ENCODE measurements around the gene ATP5IF1. TPM values are rescaled to one million over a fixed set of nuclear protein-coding genes. Genes with fewer than 3 reads are reported as not detected.
A peak's percentile ranks its signal among the peaks of the same experiment; 100 is the strongest.

Gene ATP5IF1
- total RNA-seq, 1 experiment from 2014 or later: 214 TPM

GRCh38 chr1:28264897-28265296 lies 29.0 kb downstream of the ATP5IF1 start:
- intact Hi-C loops (cut with micrococcal nuclease): no loop called here
- Mint-ChIP-seq H3K27me3 (ENCODE audit: insufficient read depth, unreplicated experiment) (no peaks in the 10 kb centered on the region), H3K4me1 (ENCODE audit: insufficient read depth, unreplicated experiment) (peaks cover 50% of the 10 kb centered on the region), H3K4me3 (ENCODE audit: unreplicated experiment) (peak overlapping the region; percentile 19), H3K27ac (ENCODE audit: low read depth, unreplicated experiment) (no peak overlapping the region), H3K9me3 (ENCODE audit: unreplicated experiment) (no peaks in the 10 kb centered on the region), H3K36me3 (ENCODE audit: insufficient read depth, unreplicated experiment) (peaks cover 33% of the 10 kb centered on the region)
- DNase-seq (ENCODE audit: unreplicated experiment): no peak
- CTCF ChIA-PET: interaction anchor here (1.0 to 3.8 kb wide), 2 partner anchors 16 to 26 kb away, joined by 3 to 19 read pairs; no protein-coding TSS in a partner anchor
- no TSS peak for BruUV-seq (replicated peaks)
- POLR2A ChIA-PET: interaction anchor here (1.1 to 9.7 kb wide), 2 partner anchors 18 to 29 kb away, joined by 5 to 362 read pairs; partner anchors contain the start of gene ATP5IF1
- no peak for TF ChIP-seq CTCF (IDR thresholded peaks at IDR 0.05; ENCODE audit: unreplicated experiment)

- Mint-ChIP-seq H3K4me3 (ENCODE audit: unreplicated experiment) (no peak overlapping the region), H3K4me1 (ENCODE audit: insufficient read depth, unreplicated experiment) (peaks cover 50% of the 10 kb centered on the region), H3K27me3 (ENCODE audit: insufficient read depth, unreplicated experiment) (no peaks in the 10 kb centered on the region), H3K27ac (ENCODE audit: low read depth, unreplicated experiment) (no peak overlapping the region), H3K36me3 (ENCODE audit: insufficient read depth, unreplicated experiment) (peaks cover 40% of the 10 kb centered on the region), H3K9me3 (ENCODE audit: unreplicated experiment) (no peaks in the 10 kb centered on the region)
- no peak for TF ChIP-seq CTCF (IDR thresholded peaks at IDR 0.05; ENCODE audit: unreplicated experiment)
- intact Hi-C loops (cut with micrococcal nuclease): no loop called here
- no peak for DNase-seq (ENCODE audit: unreplicated experiment)
- POLR2A ChIA-PET: interaction anchor here (0.6 to 1.4 kb wide), 2 partner anchors 17 to 119 kb away, joined by 3 to 10 read pairs; no protein-coding TSS in a partner anchor
- CTCF ChIA-PET: interaction anchor here (0.6 to 3.8 kb wide), 3 partner anchors 17 to 151 kb away, joined by 3 to 19 read pairs (median 5); no protein-coding TSS in a partner anchor
- BruUV-seq (replicated peaks): no TSS peak
Measured at GRCh38 chr1:28265577-28265976, 29.7 kb downstream of the ATP5IF1 start.

- Mint-ChIP-seq H3K4me1 (ENCODE audit: insufficient read depth, unreplicated experiment) (peaks cover 43% of the 10 kb centered on the region), H3K4me3 (ENCODE audit: unreplicated experiment) (no peak overlapping the region), H3K36me3 (ENCODE audit: insufficient read depth, unreplicated experiment) (peaks cover 48% of the 10 kb centered on the region), H3K27ac (ENCODE audit: low read depth, unreplicated experiment) (no peak overlapping the region), H3K9me3 (ENCODE audit: unreplicated experiment) (no peaks in the 10 kb centered on the region), H3K27me3 (ENCODE audit: insufficient read depth, unreplicated experiment) (no peaks in the 10 kb centered on the region)
- CTCF ChIA-PET: interaction anchor here (0.5 to 3.8 kb wide), 3 partner anchors 18 to 335 kb away, joined by 3 to 19 read pairs (median 3); no protein-coding TSS in a partner anchor
- TF ChIP-seq CTCF (IDR thresholded peaks at IDR 0.05; ENCODE audit: unreplicated experiment): no peak
- intact Hi-C loops (cut with micrococcal nuclease): no loop called here
- DNase-seq (ENCODE audit: unreplicated experiment): no peak
- POLR2A ChIA-PET: interaction anchor here (0.7 to 1.4 kb wide), 4 partner anchors 18 to 392 kb away, joined by 3 to 10 read pairs (median 4); partner anchors contain the start of genes ATP5IF1 and MED18
- no TSS peak for BruUV-seq (replicated peaks)
Measured at GRCh38 chr1:28266920-28267322, 31.0 kb downstream of the ATP5IF1 start.

- POLR2A ChIA-PET: interaction anchor here (1.2 kb wide), 1 partner anchor 32 kb away, joined by 3 read pairs; the partner anchor contains the start of gene ATP5IF1
- H3K27ac Mint-ChIP-seq (ENCODE audit: low read depth, unreplicated experiment): no peak overlapping the region
- H3K9me3 Mint-ChIP-seq (ENCODE audit: unreplicated experiment): no peaks in the 10 kb centered on the region
- peaks cover 50% of the 10 kb centered on the region for H3K36me3 Mint-ChIP-seq (ENCODE audit: insufficient read depth, unreplicated experiment)
- no peaks in the 10 kb centered on the region for H3K27me3 Mint-ChIP-seq (ENCODE audit: insufficient read depth, unreplicated experiment)
- H3K4me1 Mint-ChIP-seq (ENCODE audit: insufficient read depth, unreplicated experiment): peaks cover 43% of the 10 kb centered on the region
- no peak overlapping the region for H3K4me3 Mint-ChIP-seq (ENCODE audit: unreplicated experiment)
- intact Hi-C loops (cut with micrococcal nuclease): no loop called here
- CTCF ChIA-PET: interaction anchor here (0.5 to 0.6 kb wide), 2 partner anchors 8 to 54 kb away, joined by 3 read pairs; no protein-coding TSS in a partner anchor
- BruUV-seq (replicated peaks): no TSS peak
- no peak for DNase-seq (ENCODE audit: unreplicated experiment)
- no peak for TF ChIP-seq CTCF (IDR thresholded peaks at IDR 0.05; ENCODE audit: unreplicated experiment)
Measured at GRCh38 chr1:28267633-28268032, 31.7 kb downstream of the ATP5IF1 start.
